GM23338 (cell line): Measurements from ENCODE around the gene SSH2.
"Not testable (repeated sequence)": the region's sequence is repeated elsewhere in the genome, so short reads cannot be mapped to it uniquely, and the experiment has no call there.

Source experiments
- CTCF ChIP-seq, 2 experiments: fragments of 200-600 bp in 1 of 2; sonication (generic) in 1 of 2; conservative IDR thresholded peaks; 2 replicates each; pipeline versions ENCODE4 v1.5.1 to v1.6.1; 2016 to 2017; ENCODE audit warnings: antibody characterized with exemption in 2 of 2, low read depth in 2 of 2, mild to moderate bottlenecking in 2 of 2, moderate library complexity in 1 of 2
- EZH2 ChIP-seq: fragments of 200-600 bp; sonication (generic); IDR thresholded peaks from one replicate; pipeline ENCODE4 v1.8.0; 2017; ENCODE audit warnings: antibody characterized with exemption, mild to moderate bottlenecking, low read depth; ENCODE audit not compliant: unreplicated experiment
- NANOG ChIP-seq: IDR thresholded peaks from 2 replicates; pipeline ENCODE4 v1.6.1; 2016; ENCODE audit warnings: antibody characterized with exemption, borderline replicate concordance
- POLR2AphosphoS5 ChIP-seq: IDR thresholded peaks from 2 replicates; pipeline ENCODE4 v1.6.1; 2016; ENCODE audit warnings: antibody characterized with exemption, low read depth

DNA sequence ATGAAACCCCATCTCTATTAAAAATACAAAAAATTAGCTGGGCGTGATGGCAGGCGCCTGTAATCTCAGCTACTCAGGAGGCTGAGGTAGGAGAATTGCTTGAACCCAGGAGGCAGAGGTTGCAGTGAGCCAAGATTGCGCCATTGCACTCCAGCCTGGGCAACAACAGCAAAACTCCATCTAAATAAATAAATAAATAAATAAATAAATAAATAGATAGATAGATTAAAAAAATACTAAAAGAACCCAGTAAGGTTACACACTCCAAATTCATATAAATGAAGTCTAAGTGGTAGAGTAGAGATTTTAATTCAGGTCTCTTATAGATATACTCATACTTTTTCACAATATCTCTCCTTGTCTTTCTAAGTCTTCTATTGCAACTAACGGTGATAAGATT is 65.9 kb downstream of the SSH2 start:
- TF ChIP-seq CTCF (conservative IDR thresholded peaks at IDR 0.05; ENCODE audit: low read depth in 2 of 2); EZH2; POLR2AphosphoS5; NANOG: not testable (repeated sequence)
